EH (cell line): Measurements from ENCODE around the gene MAD1L1.
"Not testable (repeated sequence)": the region's sequence is repeated elsewhere in the genome, so short reads cannot be mapped to it uniquely, and the experiment has no call there.

Experiments
- DNase-seq: peaks from one replicate; pipeline ENCODE4 v3.0.0-alpha.2; 2015; ENCODE audit warnings: low read depth

The MAD1L1 gene

GRCh38 chr7:1831933-1832535 is 400.7 kb downstream of the MAD1L1 start:
- DNase-seq, result not testable (repeated sequence)

- not testable (repeated sequence) for DNase-seq
These were observed 401.3 kb downstream of the MAD1L1 start for GRCh38 chr7:1831471-1831870.

GRCh38 chr7:1829668-1830067 is 403.1 kb downstream of the MAD1L1 start:
- DNase-seq, result not testable (repeated sequence)

GRCh38 chr7:1829111-1829510 is 403.6 kb downstream of the MAD1L1 start:
- no peak for DNase-seq

GRCh38 chr7:1828170-1828569 is 404.6 kb downstream of the MAD1L1 start:
- DNase-seq, result not testable (repeated sequence)

- not testable (repeated sequence) for DNase-seq
These were observed 405.2 kb downstream of the MAD1L1 start for GRCh38 chr7:1827521-1827981.

GRCh38 chr7:1826931-1827330 is 405.8 kb downstream of the MAD1L1 start:
- DNase-seq, result not testable (repeated sequence)

GRCh38 chr7:1825897-1826741 is 406.6 kb downstream of the MAD1L1 start:
- no peak for DNase-seq

GRCh38 chr7:1825647-1825896 is 407.2 kb downstream of the MAD1L1 start:
- not testable (repeated sequence) for DNase-seq

GRCh38 chr7:1824882-1825646 is 407.7 kb downstream of the MAD1L1 start:
- DNase-seq, result not testable (repeated sequence)

GRCh38 chr7:1824151-1824881 is 408.4 kb downstream of the MAD1L1 start:
- DNase-seq, result not testable (repeated sequence)

- DNase-seq, result no peak
These were observed 409.2 kb downstream of the MAD1L1 start for GRCh38 chr7:1823376-1824150.

- DNase-seq, result no peak
These were observed 413.4 kb downstream of the MAD1L1 start for GRCh38 chr7:1819259-1819841.

- DNase-seq, result no peak
These were observed 414.0 kb downstream of the MAD1L1 start for GRCh38 chr7:1818575-1819258.

- DNase-seq, result no peak
These were observed 415.6 kb downstream of the MAD1L1 start for GRCh38 chr7:1817061-1817712.

- not testable (repeated sequence) for DNase-seq
These were observed 416.3 kb downstream of the MAD1L1 start for GRCh38 chr7:1816451-1816850.

- not testable (repeated sequence) for DNase-seq
These were observed 417.0 kb downstream of the MAD1L1 start for GRCh38 chr7:1815551-1816281.

GRCh38 chr7:1815051-1815481 is 417.7 kb downstream of the MAD1L1 start:
- DNase-seq, result no peak
